GM23338 (cell line): ENCODE results near the gene HOXD9. TPM values are rescaled to one million over a fixed set of nuclear protein-coding genes. Genes with fewer than 3 reads are reported as not detected.

Experiments
- ATAC-seq: fragments of 200-7000 bp; cut with Tn5 transposase; 3 replicates; pipeline ENCODE4 v1.9.1; 2020
- DNase-seq: peaks from one replicate; pipeline ENCODE4 v3.0.0-alpha.2; 2015; ENCODE audit warnings: low spot score
- H2AFZ ChIP-seq: fragments of 200-600 bp; sonication (generic); 2 replicates; pipeline ENCODE4 v1.8.0; 2016; ENCODE audit warnings: antibody characterized with exemption, mild to moderate bottlenecking, moderate library complexity
- H3F3A ChIP-seq: fragments of 200-600 bp; sonication (generic); replicated peaks from 2 replicates; pipeline ENCODE4 v1.8.0; 2017; ENCODE audit warnings: antibody characterized with exemption, mixed run types, low read depth
- H3K27ac ChIP-seq: fragments of 200-600 bp; sonication (generic); 2 replicates; pipeline ENCODE4 v1.6.1; 2016; ENCODE audit warnings: low read depth
- H3K27me3 ChIP-seq: fragments of 200-600 bp; sonication (generic); 2 replicates; pipeline ENCODE4 v1.8.0; 2016; ENCODE audit warnings: mild to moderate bottlenecking, mixed run types, moderate library complexity; ENCODE audit not compliant: insufficient read depth
- H3K36me3 ChIP-seq: fragments of 200-600 bp; sonication (generic); 2 replicates; pipeline ENCODE4 v1.8.0; 2016; ENCODE audit warnings: mild to moderate bottlenecking; ENCODE audit not compliant: insufficient read depth
- H3K4me1 ChIP-seq: fragments of 200-600 bp; sonication (generic); 2 replicates; pipeline ENCODE4 v1.8.0; 2016; ENCODE audit warnings: mild to moderate bottlenecking, moderate library complexity; ENCODE audit not compliant: insufficient read depth
- H3K4me2 ChIP-seq: fragments of 200-600 bp; sonication (generic); 2 replicates; pipeline ENCODE4 v1.7.1; 2017; ENCODE audit warnings: mixed run types
- H3K4me3 ChIP-seq: fragments of 200-600 bp; sonication (generic); 2 replicates; pipeline ENCODE4 v1.6.1; 2016; ENCODE audit warnings: mixed run types
- H3K79me2 ChIP-seq: fragments of 200-600 bp; sonication (generic); replicated peaks from 2 replicates; pipeline ENCODE4 v1.8.0; 2017; ENCODE audit warnings: mild to moderate bottlenecking; ENCODE audit not compliant: insufficient read depth
- H3K9me2 ChIP-seq: fragments of 200-600 bp; sonication (generic); 2 replicates; pipeline ENCODE4 v1.8.0; 2017; ENCODE audit not compliant: insufficient read depth
- H4K20me1 ChIP-seq: fragments of 200-600 bp; sonication (generic); replicated peaks from 2 replicates; pipeline ENCODE4 v1.8.0; 2017; ENCODE audit warnings: mild to moderate bottlenecking; ENCODE audit not compliant: insufficient read depth
- H3K27ac Mint-ChIP-seq: 2 replicates; pipeline ENCODE4 v1.8.0; 2020; ENCODE audit warnings: inconsistent platforms, mild to moderate bottlenecking, moderate library complexity, mixed read lengths
- H3K27me3 Mint-ChIP-seq: 3 replicates; pipeline ENCODE4 v1.8.0; 2022; ENCODE audit warnings: low read depth, mild to moderate bottlenecking, moderate library complexity, mixed read lengths, inconsistent platforms; ENCODE audit not compliant: insufficient read depth, poor library complexity
- H3K36me3 Mint-ChIP-seq: 3 replicates; pipeline ENCODE4 v1.8.0; 2021; ENCODE audit warnings: low read depth, mild to moderate bottlenecking, inconsistent platforms, moderate library complexity, mixed read lengths
- H3K4me1 Mint-ChIP-seq: 3 replicates; pipeline ENCODE4 v1.8.0; 2020; ENCODE audit warnings: mild to moderate bottlenecking, inconsistent platforms, mixed read lengths
- H3K4me3 Mint-ChIP-seq: 3 replicates; pipeline ENCODE4 v1.8.0; 2021; ENCODE audit warnings: moderate library complexity, mild to moderate bottlenecking, inconsistent platforms, mixed read lengths
- H3K9me3 Mint-ChIP-seq: 3 replicates; pipeline ENCODE4 v1.8.0; 2020; ENCODE audit warnings: moderate library complexity, mild to moderate bottlenecking, inconsistent platforms, mixed read lengths
- EZH2 ChIP-seq: fragments of 200-600 bp; sonication (generic); IDR thresholded peaks from one replicate; pipeline ENCODE4 v1.8.0; 2017; ENCODE audit warnings: antibody characterized with exemption, mild to moderate bottlenecking, low read depth; ENCODE audit not compliant: unreplicated experiment
- EZH2phosphoT487 ChIP-seq: fragments of 200-600 bp; sonication (generic); IDR thresholded peaks from one replicate; pipeline ENCODE4 v1.8.1; 2018; ENCODE audit warnings: antibody characterized with exemption; ENCODE audit not compliant: unreplicated experiment
- NANOG ChIP-seq: IDR thresholded peaks from 2 replicates; pipeline ENCODE4 v1.6.1; 2016; ENCODE audit warnings: antibody characterized with exemption, borderline replicate concordance
- ZNF331 ChIP-seq: fragments of 250-450 bp; sonication (Bioruptor Pico); IDR thresholded peaks from 2 replicates; pipeline ENCODE4 v1.5.0; 2020; ENCODE audit warnings: low read depth, mild to moderate bottlenecking, moderate library complexity
- polyA plus RNA-seq: library from polyadenylated mRNA; unstranded; fragments of >200 nt; fragmentation: Nextera tagmentation; extraction: Ambion mirVana; gene quantifications from 2 replicates; pipeline ENCODE4 v1.2.1, GENCODE V29; 2016
- total RNA-seq: library from RNA; depleted of rRNA; stranded (reverse); fragments of >200 nt; shearing (Covaris generic); gene quantifications from 2 replicates; pipeline ENCODE4 v1.2.3, GENCODE V29; 2014
- TF ChIP-seq, protein P1 (sequence below): fragments of 250-450 bp; sonication (Bioruptor Pico); IDR thresholded peaks from 2 replicates; pipeline ENCODE4 v1.5.0; 2020; ENCODE audit warnings: mild to moderate bottlenecking, moderate library complexity

HOXD9 gene
- total and polyA plus RNA-seq, 2 experiments from 2014 or later, result not detected

DNA sequence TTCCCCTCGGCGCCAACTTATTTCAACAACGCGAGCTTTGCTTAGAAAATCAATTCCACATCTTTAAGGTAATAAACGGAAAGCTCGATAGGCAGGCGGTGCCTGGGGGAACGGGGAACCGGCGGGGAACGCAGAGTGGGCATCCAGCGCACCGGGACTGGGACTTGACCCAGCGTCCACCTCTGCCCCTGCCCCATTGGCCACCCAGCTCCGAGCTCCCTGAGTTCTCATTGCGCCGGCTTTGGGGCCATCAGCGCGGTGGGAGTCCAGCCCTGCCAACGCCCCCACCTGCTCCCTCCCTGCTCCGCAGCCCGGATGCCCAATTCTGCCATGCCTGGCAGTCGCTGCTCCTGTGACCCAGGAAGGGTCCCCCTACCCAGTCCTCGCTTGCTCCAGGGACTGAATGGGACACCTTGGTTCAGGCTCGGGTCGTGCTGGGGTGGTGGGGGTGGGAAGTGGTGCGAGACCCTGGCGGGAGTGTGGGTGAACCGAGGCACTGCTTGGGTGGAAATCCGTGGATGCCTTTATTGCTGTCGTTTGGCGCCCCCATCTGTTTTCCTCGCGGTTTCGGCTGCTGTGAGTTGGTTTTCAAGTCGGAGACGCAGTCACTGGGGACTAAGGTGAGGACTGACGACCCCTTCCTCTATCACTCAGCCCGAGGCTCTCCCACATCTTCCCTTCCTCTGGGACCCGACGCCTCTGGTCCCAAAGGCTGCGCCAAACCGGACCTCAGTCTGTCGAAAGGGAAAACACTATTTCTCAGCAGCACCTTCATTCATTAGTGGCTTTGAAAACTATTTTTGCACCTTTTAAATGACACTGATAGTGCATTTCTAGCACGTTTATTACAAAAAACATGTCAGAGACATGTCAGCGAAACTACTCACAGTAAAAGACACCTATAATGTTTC, 36.4 kb upstream of the HOXD9 start (continued):
- TF ChIP-seq, protein P1, sequence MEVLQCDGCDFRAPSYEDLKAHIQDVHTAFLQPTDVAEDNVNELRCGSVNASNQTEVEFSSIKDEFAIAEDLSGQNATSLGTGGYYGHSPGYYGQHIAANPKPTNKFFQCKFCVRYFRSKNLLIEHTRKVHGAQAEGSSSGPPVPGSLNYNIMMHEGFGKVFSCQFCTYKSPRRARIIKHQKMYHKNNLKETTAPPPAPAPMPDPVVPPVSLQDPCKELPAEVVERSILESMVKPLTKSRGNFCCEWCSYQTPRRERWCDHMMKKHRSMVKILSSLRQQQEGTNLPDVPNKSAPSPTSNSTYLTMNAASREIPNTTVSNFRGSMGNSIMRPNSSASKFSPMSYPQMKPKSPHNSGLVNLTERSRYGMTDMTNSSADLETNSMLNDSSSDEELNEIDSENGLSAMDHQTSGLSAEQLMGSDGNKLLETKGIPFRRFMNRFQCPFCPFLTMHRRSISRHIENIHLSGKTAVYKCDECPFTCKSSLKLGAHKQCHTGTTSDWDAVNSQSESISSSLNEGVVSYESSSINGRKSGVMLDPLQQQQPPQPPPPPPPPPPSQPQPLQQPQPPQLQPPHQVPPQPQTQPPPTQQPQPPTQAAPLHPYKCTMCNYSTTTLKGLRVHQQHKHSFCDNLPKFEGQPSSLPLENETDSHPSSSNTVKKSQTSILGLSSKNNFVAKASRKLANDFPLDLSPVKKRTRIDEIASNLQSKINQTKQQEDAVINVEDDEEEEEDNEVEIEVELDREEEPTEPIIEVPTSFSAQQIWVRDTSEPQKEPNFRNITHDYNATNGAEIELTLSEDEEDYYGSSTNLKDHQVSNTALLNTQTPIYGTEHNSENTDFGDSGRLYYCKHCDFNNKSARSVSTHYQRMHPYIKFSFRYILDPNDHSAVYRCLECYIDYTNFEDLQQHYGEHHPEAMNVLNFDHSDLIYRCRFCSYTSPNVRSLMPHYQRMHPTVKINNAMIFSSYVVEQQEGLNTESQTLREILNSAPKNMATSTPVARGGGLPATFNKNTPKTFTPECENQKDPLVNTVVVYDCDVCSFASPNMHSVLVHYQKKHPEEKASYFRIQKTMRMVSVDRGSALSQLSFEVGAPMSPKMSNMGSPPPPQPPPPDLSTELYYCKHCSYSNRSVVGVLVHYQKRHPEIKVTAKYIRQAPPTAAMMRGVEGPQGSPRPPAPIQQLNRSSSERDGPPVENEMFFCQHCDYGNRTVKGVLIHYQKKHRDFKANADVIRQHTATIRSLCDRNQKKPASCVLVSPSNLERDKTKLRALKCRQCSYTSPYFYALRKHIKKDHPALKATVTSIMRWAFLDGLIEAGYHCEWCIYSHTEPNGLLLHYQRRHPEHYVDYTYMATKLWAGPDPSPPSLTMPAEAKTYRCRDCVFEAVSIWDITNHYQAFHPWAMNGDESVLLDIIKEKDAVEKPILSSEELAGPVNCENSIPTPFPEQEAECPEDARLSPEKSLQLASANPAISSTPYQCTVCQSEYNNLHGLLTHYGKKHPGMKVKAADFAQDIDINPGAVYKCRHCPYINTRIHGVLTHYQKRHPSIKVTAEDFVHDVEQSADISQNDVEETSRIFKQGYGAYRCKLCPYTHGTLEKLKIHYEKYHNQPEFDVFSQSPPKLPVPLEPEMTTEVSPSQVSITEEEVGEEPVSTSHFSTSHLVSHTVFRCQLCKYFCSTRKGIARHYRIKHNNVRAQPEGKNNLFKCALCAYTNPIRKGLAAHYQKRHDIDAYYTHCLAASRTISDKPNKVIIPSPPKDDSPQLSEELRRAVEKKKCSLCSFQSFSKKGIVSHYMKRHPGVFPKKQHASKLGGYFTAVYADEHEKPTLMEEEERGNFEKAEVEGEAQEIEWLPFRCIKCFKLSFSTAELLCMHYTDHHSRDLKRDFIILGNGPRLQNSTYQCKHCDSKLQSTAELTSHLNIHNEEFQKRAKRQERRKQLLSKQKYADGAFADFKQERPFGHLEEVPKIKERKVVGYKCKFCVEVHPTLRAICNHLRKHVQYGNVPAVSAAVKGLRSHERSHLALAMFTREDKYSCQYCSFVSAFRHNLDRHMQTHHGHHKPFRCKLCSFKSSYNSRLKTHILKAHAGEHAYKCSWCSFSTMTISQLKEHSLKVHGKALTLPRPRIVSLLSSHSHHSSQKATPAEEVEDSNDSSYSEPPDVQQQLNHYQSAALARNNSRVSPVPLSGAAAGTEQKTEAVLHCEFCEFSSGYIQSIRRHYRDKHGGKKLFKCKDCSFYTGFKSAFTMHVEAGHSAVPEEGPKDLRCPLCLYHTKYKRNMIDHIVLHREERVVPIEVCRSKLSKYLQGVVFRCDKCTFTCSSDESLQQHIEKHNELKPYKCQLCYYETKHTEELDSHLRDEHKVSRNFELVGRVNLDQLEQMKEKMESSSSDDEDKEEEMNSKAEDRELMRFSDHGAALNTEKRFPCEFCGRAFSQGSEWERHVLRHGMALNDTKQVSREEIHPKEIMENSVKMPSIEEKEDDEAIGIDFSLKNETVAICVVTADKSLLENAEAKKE (CRISPR knock-in tag), result no peak
- TF ChIP-seq NANOG (no peak), EZH2phosphoT487 (peak; percentile 50)

DNA sequence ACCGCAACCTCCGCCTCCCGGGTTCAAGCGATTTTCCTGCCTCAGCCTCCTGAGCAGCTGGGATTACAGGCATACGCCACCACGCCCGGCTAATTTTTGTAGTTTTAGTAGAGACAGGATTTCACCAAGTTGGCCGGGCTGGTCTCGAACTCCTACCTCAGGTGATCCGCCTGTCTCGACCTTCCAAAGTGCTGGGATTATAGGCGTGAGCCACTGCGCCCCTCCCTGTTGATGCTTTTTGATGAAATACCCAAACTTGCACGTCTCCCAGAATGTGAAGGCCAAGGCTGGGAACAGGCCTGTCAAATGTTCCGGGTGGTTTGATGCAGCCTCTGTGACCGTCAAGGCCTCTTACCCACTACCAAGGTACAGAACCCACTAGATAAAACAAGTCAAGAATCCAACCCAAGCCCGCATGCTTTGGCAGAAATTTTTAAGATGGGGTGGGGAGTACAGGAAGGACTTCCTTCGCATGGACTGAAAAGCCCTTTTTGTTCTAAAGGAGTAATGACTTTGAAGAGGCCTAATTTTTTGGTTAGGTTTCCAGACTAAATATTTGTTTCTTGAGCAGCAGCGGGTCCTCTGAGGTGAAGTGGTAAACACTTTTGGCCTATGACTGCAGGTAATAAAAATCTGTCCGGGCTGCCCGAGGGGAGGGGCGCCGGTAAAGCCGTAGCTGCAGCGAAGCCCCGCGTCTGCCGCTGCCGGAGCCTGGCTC, 35.0 kb upstream of the HOXD9 start:
- Histone ChIP-seq H3F3A (peaks cover 48% of the 10 kb centered on the region), H2AFZ (no peak overlapping the region; the same call in 1 of the 2 replicates), H3K4me3 (peak overlapping the region; percentile 50), H3K4me2 (peak overlapping the region; percentile 81), H4K20me1 (peaks cover 47% of the 10 kb centered on the region), H3K4me1 (peaks cover 49% of the 10 kb centered on the region), H3K27ac (no peak overlapping the region), H3K9me2 (no peaks in the 10 kb centered on the region), H3K36me3 (no peaks in the 10 kb centered on the region), H3K27me3 (peaks cover 99% of the 10 kb centered on the region), H3K79me2 (no peaks in the 10 kb centered on the region)
- H3K27me3 Mint-ChIP-seq, result peaks cover 98% of the 10 kb centered on the region
- no peaks in the 10 kb centered on the region for H3K36me3 Mint-ChIP-seq
- peak overlapping the region; percentile 70; the same call in 2 of the 3 replicates for H3K4me3 Mint-ChIP-seq
- H3K9me3 Mint-ChIP-seq, result peaks cover 10% of the 10 kb centered on the region; the same call in 2 of the 3 replicates
- no peak for DNase-seq
- peaks cover 39% of the 10 kb centered on the region for H3K4me1 Mint-ChIP-seq
- H3K27ac Mint-ChIP-seq, result no peak overlapping the region
- no peak for ATAC-seq
- no peak for TF ChIP-seq ZNF331
- peak; percentile 88 for TF ChIP-seq EZH2
- TF ChIP-seq NANOG, result no peak
